Measurements from ENCODE around the gene PTH. TPM values are rescaled to one million over a fixed set of nuclear protein-coding genes. Genes with fewer than 3 reads are reported as not detected.

Gene PTH
- total and polyA plus RNA-seq, 9 of the 15 experiments (the other 6 are each of a cell fraction or from before 2014, with no cell fraction given), result not detected

- BruUV-seq (replicated peaks), result no TSS peak
- in situ Hi-C loops (cut with MboI), result no loop called here
- POLR2A ChIA-PET, result interaction anchor here (0.8 to 1.7 kb wide), 2 partner anchors 12 to 24 kb away, joined by 3 to 6 read pairs; partner anchors contain the start of gene BTBD10
- TF ChIP-seq POLR2AphosphoS5 (IDR thresholded peaks at IDR 0.05; ENCODE audit: control insufficient read depth, insufficient read depth, low read depth, low read length) (no peak), EWSR1 (IDR thresholded peaks at IDR 0.05; ENCODE audit: borderline replicate concordance, low read depth, partially characterized antibody) (no peak), HDAC6 (IDR thresholded peaks at IDR 0.05; ENCODE audit: low read depth, low read length) (no peak), NR2C1 (IDR thresholded peaks at IDR 0.05) (no peak), NR2C1 (tag; IDR thresholded peaks at IDR 0.05) (no peak), ZNF124 (CRISPR knock-in tag; IDR thresholded peaks at IDR 0.05) (no peak), ZNF589 (CRISPR knock-in tag; IDR thresholded peaks at IDR 0.05; ENCODE audit: low read depth) (no peak), ZBTB33 (CRISPR knock-in tag; IDR thresholded peaks at IDR 0.05) (peak; percentile 62; the same call in 1 of the 2 replicates), ZNF696 (CRISPR knock-in tag; conservative IDR thresholded peaks at IDR 0.05) (no peak), XRCC5 (IDR thresholded peaks at IDR 0.05; ENCODE audit: low read depth, low read length) (no peak), SAFB (IDR thresholded peaks at IDR 0.05; ENCODE audit: borderline replicate concordance, low read depth, low read length) (no peak), HIVEP1 (CRISPR knock-in tag; IDR thresholded peaks at IDR 0.05) (no peak), ZNF217 (CRISPR knock-in tag; IDR thresholded peaks at IDR 0.05) (no peak), CBX1 (IDR thresholded peaks at IDR 0.05; ENCODE audit: low read depth) (peak; percentile 68), ZEB2 (IDR thresholded peaks at IDR 0.05) (no peak), CREM (IDR thresholded peaks at IDR 0.05; ENCODE audit: low read depth) (no peak), MCM3 (IDR thresholded peaks at IDR 0.05) (no peak), ARNT (IDR thresholded peaks at IDR 0.05) (no peak)
- TF ChIP-seq, protein P1, sequence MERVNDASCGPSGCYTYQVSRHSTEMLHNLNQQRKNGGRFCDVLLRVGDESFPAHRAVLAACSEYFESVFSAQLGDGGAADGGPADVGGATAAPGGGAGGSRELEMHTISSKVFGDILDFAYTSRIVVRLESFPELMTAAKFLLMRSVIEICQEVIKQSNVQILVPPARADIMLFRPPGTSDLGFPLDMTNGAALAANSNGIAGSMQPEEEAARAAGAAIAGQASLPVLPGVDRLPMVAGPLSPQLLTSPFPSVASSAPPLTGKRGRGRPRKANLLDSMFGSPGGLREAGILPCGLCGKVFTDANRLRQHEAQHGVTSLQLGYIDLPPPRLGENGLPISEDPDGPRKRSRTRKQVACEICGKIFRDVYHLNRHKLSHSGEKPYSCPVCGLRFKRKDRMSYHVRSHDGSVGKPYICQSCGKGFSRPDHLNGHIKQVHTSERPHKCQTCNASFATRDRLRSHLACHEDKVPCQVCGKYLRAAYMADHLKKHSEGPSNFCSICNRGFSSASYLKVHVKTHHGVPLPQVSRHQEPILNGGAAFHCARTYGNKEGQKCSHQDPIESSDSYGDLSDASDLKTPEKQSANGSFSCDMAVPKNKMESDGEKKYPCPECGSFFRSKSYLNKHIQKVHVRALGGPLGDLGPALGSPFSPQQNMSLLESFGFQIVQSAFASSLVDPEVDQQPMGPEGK (CRISPR knock-in tag; IDR thresholded peaks at IDR 0.05; ENCODE audit: borderline replicate concordance), result no peak
Measured at GRCh38 chr11:13486926-13487660, 8.7 kb downstream of the PTH start.

More at GRCh38 chr11:13486926-13487660, 8.7 kb downstream of the PTH start:
- Histone ChIP-seq H3K9me3 (replicated peaks; ENCODE audit: control insufficient read depth, insufficient read depth, low read depth, low read length) (no peaks in the 10 kb centered on the region; the same call in 1 of the 2 replicates), H3K27ac (ENCODE audit: extremely low read depth, low read depth, low read length) (no peak overlapping the region; the same call in 2 of the 3 replicates), H3K4me3 (no peak overlapping the region), H2AFZ (ENCODE audit: low read depth, low read length) (peak overlapping the region; percentile 93), H3K36me3 (ENCODE audit: control insufficient read depth, insufficient read depth, low read length) (no peaks in the 10 kb centered on the region), H3K27me3 (ENCODE audit: control insufficient read depth in 2 of 2, insufficient read depth in 2 of 2, low read length in 2 of 2) (no peaks in the 10 kb centered on the region; a peak in 1 of 5 replicates), H3K4me2 (ENCODE audit: insufficient read depth, low read length) (peak overlapping the region; percentile 41), H3K9ac (ENCODE audit: insufficient read depth in 1 of 2, low read depth in 2 of 2, low read length in 2 of 2) (no peak overlapping the region), H3K9me1 (ENCODE audit: control insufficient read depth, insufficient read depth, low read length) (no peaks in the 10 kb centered on the region), H3K4me1 (replicated peaks in 1 of 2; ENCODE audit: control insufficient read depth in 2 of 2, insufficient read depth in 2 of 2, low read length in 2 of 2) (peaks cover 0 to 4% of the 10 kb centered on the region in 2 experiments; a peak in 3 of 5 replicates), H3K79me2 (ENCODE audit: control insufficient read depth, insufficient read depth, low read length) (no peaks in the 10 kb centered on the region), H4K20me1 (replicated peaks; ENCODE audit: control insufficient read depth, insufficient read depth, low read length) (no peaks in the 10 kb centered on the region)
- WGBS (ENCODE audit: insufficient coverage, low coverage, missing lambda C conversion rate), result 37% methylated on average over 22 of the region's 26 CpGs
- FAIRE-seq (no peak), ATAC-seq (peak; percentile 99), DNase-seq (ENCODE audit: extremely low read depth in 1 of 4, low spot score in 3 of 4) (peak; percentile 13 to 61 (median 18))
- intact Hi-C loops (cut with micrococcal nuclease), result no loop called here
- CTCF ChIA-PET (ENCODE audit: low intra/inter-chr PET ratio), result no interaction called here

All from K562 (cell line).